Measurements from ENCODE around the gene MSH2.
A peak's percentile ranks its signal among the peaks of the same experiment; 100 is the strongest.

MSH2 gene

GRCh38 chr2:47516360-47517104 lies 113.6 kb downstream of the MSH2 start:
- no peak for DNase-seq (ENCODE audit: low read depth)
- no peak overlapping the region for H3K4me3 ChIP-seq (ENCODE audit: low read depth, low read length)
- TF ChIP-seq, protein P1, sequence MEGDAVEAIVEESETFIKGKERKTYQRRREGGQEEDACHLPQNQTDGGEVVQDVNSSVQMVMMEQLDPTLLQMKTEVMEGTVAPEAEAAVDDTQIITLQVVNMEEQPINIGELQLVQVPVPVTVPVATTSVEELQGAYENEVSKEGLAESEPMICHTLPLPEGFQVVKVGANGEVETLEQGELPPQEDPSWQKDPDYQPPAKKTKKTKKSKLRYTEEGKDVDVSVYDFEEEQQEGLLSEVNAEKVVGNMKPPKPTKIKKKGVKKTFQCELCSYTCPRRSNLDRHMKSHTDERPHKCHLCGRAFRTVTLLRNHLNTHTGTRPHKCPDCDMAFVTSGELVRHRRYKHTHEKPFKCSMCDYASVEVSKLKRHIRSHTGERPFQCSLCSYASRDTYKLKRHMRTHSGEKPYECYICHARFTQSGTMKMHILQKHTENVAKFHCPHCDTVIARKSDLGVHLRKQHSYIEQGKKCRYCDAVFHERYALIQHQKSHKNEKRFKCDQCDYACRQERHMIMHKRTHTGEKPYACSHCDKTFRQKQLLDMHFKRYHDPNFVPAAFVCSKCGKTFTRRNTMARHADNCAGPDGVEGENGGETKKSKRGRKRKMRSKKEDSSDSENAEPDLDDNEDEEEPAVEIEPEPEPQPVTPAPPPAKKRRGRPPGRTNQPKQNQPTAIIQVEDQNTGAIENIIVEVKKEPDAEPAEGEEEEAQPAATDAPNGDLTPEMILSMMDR (IDR thresholded peaks at IDR 0.05; ENCODE audit: insufficient read depth, low read depth, low read length, missing control alignments): no peak

DNA sequence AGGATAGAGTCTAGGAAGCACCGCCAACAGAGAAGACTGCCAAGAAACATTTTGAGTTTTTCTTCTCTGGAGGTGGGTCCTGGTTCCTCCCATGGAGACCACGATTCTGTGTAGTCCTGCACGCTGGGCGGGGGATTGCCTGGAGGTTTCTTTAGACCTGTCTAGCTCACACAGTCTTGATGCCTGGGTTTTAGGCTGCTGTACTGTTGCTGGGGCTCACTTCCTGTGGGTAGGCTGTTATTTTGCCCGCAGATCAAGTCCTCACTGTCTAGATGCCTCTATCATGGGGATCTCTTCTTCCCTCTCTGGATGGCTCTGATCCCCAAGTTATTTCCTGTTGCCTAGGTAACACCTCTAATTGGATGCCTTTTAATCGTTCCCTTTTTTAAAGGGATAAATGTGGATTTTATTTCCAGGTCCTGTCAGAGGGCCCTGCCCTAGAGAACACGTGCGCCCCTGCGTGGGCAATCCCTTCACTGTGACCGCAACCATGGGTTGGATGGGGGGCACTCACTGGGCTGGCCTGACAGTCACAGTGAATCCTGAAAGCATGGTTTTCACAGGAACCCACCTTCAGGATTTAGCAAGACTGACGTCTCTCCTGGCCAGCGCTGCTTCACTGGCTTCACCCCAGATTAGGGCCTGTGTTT lies 115.7 kb downstream of the MSH2 start:
- TF ChIP-seq, protein P1 (IDR thresholded peaks at IDR 0.05; ENCODE audit: insufficient read depth, low read depth, low read length, missing control alignments): no peak
- no peak for DNase-seq (ENCODE audit: low read depth)
- H3K4me3 ChIP-seq (ENCODE audit: low read depth, low read length): no peak overlapping the region

DNA sequence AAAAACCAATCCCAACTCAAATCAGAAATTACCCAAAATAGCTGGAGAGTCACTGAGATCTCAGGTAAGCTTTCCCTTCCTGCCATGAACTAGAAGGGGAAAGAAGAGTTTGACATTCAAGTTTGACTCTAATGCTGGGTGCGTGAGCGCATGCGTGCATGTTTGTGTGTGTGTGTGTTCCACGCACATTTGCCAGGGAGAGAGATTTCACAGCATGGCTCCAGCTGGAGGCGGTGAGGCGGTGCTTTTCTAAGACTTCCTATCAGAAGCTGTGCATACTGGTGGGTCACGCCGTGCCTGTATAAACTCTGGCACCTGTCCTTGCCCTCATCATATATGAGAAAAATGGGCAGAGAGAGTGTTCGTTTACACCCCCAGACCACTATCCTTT lies 116.2 kb downstream of the MSH2 start:
- no peak for DNase-seq (ENCODE audit: low read depth)
- H3K4me3 ChIP-seq (ENCODE audit: low read depth, low read length): no peak overlapping the region
- TF ChIP-seq, protein P1 (IDR thresholded peaks at IDR 0.05; ENCODE audit: insufficient read depth, low read depth, low read length, missing control alignments): no peak

DNA sequence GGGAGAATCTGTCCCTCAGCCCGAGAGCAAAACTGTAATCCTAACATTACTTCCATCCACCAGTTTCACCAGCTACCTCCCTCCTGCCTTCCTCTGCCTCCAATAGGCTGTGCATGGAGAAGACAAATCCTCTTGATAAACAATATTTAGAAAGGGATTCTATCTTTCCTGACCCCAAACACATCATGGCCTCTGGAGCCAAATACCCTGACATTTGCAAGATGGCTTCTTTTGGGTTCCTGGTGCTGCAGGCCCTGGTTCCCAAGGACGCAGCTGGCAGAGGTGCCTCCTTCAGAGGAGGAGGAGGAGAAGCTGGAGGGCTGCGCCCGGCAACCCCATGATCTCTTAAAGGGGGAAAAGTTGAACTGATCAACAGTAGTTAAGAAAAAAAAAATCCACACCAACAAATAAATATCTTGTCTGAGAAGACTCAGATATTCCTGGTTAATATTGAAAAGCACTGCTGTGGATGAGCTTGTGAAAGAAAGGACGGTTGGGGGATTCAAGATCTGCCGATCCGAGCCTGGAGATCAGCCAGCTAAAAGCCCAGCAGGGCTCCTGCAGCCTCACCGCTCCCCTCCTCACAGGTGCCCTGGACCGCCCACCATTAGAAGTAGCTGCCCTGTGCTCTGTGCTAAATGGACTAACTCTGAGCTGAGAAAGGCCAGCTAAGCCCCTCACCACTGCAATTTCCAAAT lies 116.8 kb downstream of the MSH2 start:
- H3K4me3 ChIP-seq (ENCODE audit: low read depth, low read length): peak overlapping the region; percentile 55; the same call in 1 of the 2 replicates
- TF ChIP-seq, protein P1 (IDR thresholded peaks at IDR 0.05; ENCODE audit: insufficient read depth, low read depth, low read length, missing control alignments): no peak
- DNase-seq (ENCODE audit: low read depth): no peak

DNA sequence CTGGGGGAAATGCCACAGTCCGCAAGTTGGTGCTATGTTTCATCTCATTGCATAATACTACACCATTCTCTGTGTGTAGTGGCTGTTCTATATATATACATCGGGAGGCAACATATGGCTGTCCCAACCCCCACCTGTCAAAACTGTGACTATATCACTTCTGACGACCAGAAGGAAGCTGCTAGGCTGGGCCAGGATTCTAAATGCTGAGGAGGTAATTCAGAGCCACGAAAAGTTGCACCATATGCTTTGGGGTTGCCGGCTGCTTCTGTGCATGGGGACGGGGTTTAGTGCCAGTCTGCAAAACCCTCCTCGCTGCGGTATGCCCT lies 117.3 kb downstream of the MSH2 start:
- TF ChIP-seq, protein P1 (IDR thresholded peaks at IDR 0.05; ENCODE audit: insufficient read depth, low read depth, low read length, missing control alignments): no peak
- H3K4me3 ChIP-seq (ENCODE audit: low read depth, low read length): peak overlapping the region; percentile 55
- DNase-seq (ENCODE audit: low read depth): no peak

DNA sequence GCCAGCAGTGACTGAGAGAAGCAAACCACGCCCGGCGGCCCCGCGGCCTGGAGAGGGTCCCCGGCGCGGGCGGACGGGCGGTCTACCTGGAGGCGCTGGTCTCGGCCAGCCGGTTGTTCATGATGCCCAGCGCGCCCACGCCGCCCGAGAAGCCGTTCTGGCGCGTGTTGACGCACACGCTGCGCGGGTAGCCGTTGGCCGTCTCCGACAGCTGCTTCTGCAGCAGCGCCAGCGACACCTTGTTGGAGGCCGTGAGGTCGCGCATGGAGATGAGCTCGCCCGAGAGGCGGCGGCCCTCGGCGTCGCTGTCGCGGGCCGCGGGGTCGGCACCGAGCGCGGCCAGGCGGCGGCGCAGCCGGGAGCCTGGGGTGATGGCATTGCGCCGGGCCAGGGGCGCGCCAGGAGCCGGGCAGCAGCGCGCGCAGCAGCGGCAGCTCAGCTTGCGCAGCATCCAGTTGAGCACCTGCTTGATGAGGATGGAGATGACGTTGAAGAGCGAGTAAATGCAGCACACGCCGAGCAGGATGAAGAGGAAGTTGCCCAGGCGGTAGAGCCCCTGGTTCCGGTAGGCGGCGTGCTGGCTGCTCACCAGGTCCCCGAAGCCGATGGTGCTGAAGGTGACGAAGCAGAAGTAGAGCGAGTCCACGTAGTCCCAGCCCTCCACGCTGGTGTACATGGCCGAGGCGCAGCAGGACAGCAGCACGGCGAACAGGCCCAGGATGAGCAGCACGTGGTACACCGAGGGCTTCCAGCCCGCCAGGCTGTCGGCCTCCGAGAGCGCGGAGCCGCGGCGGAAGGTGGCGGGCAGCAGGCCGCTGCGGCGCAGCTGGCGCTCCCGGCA lies 118.1 kb downstream of the MSH2 start:
- peak; percentile 94 for DNase-seq (ENCODE audit: low read depth)
- TF ChIP-seq, protein P1 (IDR thresholded peaks at IDR 0.05; ENCODE audit: insufficient read depth, low read depth, low read length, missing control alignments): peak; percentile 61
- peak overlapping the region; percentile 55 for H3K4me3 ChIP-seq (ENCODE audit: low read depth, low read length)

Measured in GM12865 (cell line).